Osteoblast (primary cell): Measurements from ENCODE around the gene IFITM5. TPM values are rescaled to one million over a fixed set of nuclear protein-coding genes. Genes with fewer than 3 reads are reported as not detected.
A peak's percentile ranks its signal among the peaks of the same experiment; 100 is the strongest.

Source experiments
- DNase-seq: peaks from one replicate; pipeline ENCODE4 v3.0.0; 2011; ENCODE audit warnings: low spot score, mixed read lengths; ENCODE audit not compliant: insufficient read length; ENCODE audit errors: missing footprints
- H2AFZ ChIP-seq: 2 replicates; pipeline ENCODE4 v1.6.0; 2011; ENCODE audit warnings: mild to moderate bottlenecking, low read length
- H3K27ac ChIP-seq: 2 replicates; pipeline ENCODE4 v1.5.1; 2011; ENCODE audit warnings: mild to moderate bottlenecking, low read depth, low read length, moderate library complexity
- H3K27me3 ChIP-seq: 2 replicates; pipeline ENCODE4 v1.6.0; 2012; ENCODE audit warnings: mild to moderate bottlenecking, control low read depth, inconsistent platforms, low read length, moderate library complexity; ENCODE audit not compliant: insufficient read depth
- H3K36me3 ChIP-seq: 2 replicates; pipeline ENCODE4 v1.5.1; 2011; ENCODE audit warnings: mild to moderate bottlenecking, low read length, control low read depth, moderate library complexity; ENCODE audit not compliant: insufficient read depth
- H3K4me1 ChIP-seq: 2 replicates; pipeline ENCODE4 v1.5.1; 2011; ENCODE audit warnings: mild to moderate bottlenecking, low read length, control low read depth, moderate library complexity; ENCODE audit not compliant: insufficient read depth
- H3K4me2 ChIP-seq: 2 replicates; pipeline ENCODE4 v1.6.0; 2011; ENCODE audit warnings: mild to moderate bottlenecking, low read length; ENCODE audit not compliant: insufficient read depth
- H3K4me3 ChIP-seq: fragments of 200-600 bp; sonication (generic); 3 replicates; pipeline ENCODE4 v1.5.1; 2012; ENCODE audit warnings: mild to moderate bottlenecking, low read length, inconsistent platforms; ENCODE audit not compliant: insufficient read depth
- H3K79me2 ChIP-seq: 2 replicates; pipeline ENCODE4 v1.6.0; 2012; ENCODE audit warnings: mild to moderate bottlenecking, low read length, control low read depth, inconsistent platforms; ENCODE audit not compliant: insufficient read depth
- H3K9me3 ChIP-seq: 2 replicates; pipeline ENCODE4 v1.5.1; 2011; ENCODE audit warnings: low read depth, low read length, control low read depth
- H4K20me1 ChIP-seq: 2 replicates; pipeline ENCODE4 v1.6.0; 2012; ENCODE audit warnings: mild to moderate bottlenecking, low read length, control low read depth; ENCODE audit not compliant: insufficient read depth
- small RNA-seq: library from RNA; depleted of rRNA; stranded (forward); fragments of <200 nt; gene quantifications from one replicate; pipeline ENCODE3, GENCODE V24; 2012
- total RNA-seq: library from RNA; depleted of rRNA; stranded (reverse); fragments of >200 nt; gene quantifications from 2 replicates; pipeline ENCODE4 v1.2.3, GENCODE V29; 2012
- TF ChIP-seq, protein P1 (sequence below): IDR thresholded peaks from 2 replicates; pipeline ENCODE4 v1.5.1; 2011; ENCODE audit warnings: mild to moderate bottlenecking, low read depth, low read length, moderate library complexity; ENCODE audit errors: extremely low read depth

The IFITM5 gene
- total RNA-seq, 1 donor = not detected

DNA sequence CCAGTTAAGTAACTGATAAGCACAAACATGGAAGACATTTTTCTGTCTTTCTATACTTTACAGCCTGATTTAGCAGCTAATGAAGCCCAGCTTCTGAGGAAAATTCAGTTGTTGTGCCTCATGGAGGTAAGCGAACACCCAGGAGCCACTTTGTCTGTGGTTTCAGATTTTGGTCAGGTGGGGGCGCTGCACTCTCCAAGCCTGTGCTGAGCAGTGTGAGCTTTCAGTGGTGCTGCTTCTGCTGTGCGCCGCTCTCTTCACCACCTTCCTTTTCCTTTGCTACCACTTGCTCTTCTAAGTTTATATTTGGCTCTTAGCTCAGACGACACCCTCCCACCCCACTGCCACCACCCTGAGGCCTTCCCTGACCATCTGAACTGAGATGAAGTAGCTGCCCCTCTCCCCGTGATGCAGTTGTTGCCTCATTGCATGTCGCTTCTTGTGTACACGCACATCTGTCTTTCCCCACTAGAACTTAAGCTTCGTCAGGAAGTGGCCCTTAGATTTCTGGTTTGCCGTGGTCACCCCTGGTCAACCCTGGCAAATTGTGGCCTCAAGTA lies 48.5 kb downstream of the IFITM5 start:
- Histone ChIP-seq H4K20me1 (peaks cover 4% of the 10 kb centered on the region), H3K27me3 (no peaks in the 10 kb centered on the region), H3K27ac (no peak overlapping the region), H3K79me2 (no peaks in the 10 kb centered on the region), H3K9me3 (no peaks in the 10 kb centered on the region), H3K4me2 (no peak overlapping the region), H3K4me3 (no peak overlapping the region), H3K36me3 (peaks cover 71% of the 10 kb centered on the region), H2AFZ (no peak overlapping the region), H3K4me1 (no peaks in the 10 kb centered on the region)
- DNase-seq = no peak
- TF ChIP-seq, protein P1, sequence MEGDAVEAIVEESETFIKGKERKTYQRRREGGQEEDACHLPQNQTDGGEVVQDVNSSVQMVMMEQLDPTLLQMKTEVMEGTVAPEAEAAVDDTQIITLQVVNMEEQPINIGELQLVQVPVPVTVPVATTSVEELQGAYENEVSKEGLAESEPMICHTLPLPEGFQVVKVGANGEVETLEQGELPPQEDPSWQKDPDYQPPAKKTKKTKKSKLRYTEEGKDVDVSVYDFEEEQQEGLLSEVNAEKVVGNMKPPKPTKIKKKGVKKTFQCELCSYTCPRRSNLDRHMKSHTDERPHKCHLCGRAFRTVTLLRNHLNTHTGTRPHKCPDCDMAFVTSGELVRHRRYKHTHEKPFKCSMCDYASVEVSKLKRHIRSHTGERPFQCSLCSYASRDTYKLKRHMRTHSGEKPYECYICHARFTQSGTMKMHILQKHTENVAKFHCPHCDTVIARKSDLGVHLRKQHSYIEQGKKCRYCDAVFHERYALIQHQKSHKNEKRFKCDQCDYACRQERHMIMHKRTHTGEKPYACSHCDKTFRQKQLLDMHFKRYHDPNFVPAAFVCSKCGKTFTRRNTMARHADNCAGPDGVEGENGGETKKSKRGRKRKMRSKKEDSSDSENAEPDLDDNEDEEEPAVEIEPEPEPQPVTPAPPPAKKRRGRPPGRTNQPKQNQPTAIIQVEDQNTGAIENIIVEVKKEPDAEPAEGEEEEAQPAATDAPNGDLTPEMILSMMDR = peak; percentile 61

DNA sequence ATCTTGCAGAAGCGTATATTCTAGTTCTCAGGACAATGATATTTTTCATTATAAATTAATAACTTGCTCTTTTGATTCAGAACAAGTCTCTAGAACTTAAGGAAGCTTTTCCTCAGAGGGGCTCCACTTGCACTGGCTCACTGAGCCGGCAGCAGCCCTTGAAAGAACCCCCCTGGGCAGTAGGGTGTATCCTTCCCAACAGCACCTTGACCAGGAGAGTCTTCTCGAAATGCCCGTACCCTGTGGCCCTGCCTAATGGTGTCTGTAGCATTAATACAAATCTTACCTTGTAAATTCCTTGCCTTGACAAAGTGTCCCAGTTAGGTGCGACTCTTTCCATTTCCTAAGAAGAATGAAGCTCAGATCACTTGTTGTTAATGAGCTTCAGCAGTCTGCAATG lies 49.1 kb downstream of the IFITM5 start:
- Histone ChIP-seq H3K27me3 (no peaks in the 10 kb centered on the region), H3K4me2 (no peak overlapping the region), H3K27ac (no peak overlapping the region), H3K9me3 (no peaks in the 10 kb centered on the region), H2AFZ (no peak overlapping the region), H3K4me3 (no peak overlapping the region), H3K79me2 (peaks cover 2% of the 10 kb centered on the region), H3K4me1 (no peaks in the 10 kb centered on the region), H3K36me3 (peaks cover 76% of the 10 kb centered on the region), H4K20me1 (peaks cover 5% of the 10 kb centered on the region)
- no peak for DNase-seq
- TF ChIP-seq, protein P1 = no peak

GRCh38 chr11:249062-249461 lies 50.3 kb downstream of the IFITM5 start:
- peaks cover 3% of the 10 kb centered on the region for H3K79me2 ChIP-seq
- H3K4me3 ChIP-seq = no peak overlapping the region
- no peak overlapping the region for H3K4me2 ChIP-seq
- H3K27ac ChIP-seq = no peak overlapping the region
- no peak overlapping the region for H2AFZ ChIP-seq
- H4K20me1 ChIP-seq = peaks cover 10% of the 10 kb centered on the region
- peaks cover 88% of the 10 kb centered on the region for H3K36me3 ChIP-seq
- TF ChIP-seq, protein P1 = no peak
- H3K9me3 ChIP-seq = no peaks in the 10 kb centered on the region
- H3K27me3 ChIP-seq = no peaks in the 10 kb centered on the region
- no peak for DNase-seq
- no peaks in the 10 kb centered on the region for H3K4me1 ChIP-seq

Small RNA genes within 50 kb of the gene (small RNA-seq; reads per million reads assigned to genes)
- not detected for gene AC136475.6

Other genes starting within 250 kb of the IFITM5 start
- not detected in 2 replicates for gene SCGB1C1, start 106.4 kb downstream of the IFITM5 start, total RNA-seq
- gene BET1L, start 92.1 kb downstream of the IFITM5 start, total RNA-seq = 24.6 and 25.6 TPM in 2 replicates
- 128 and 134 TPM in 2 replicates for gene RIC8A, start 91.8 kb downstream of the IFITM5 start, total RNA-seq
- 10.9 and 11.2 TPM in 2 replicates for gene SIRT3, start 63.2 kb downstream of the IFITM5 start, total RNA-seq
- gene PSMD13, start 62.5 kb downstream of the IFITM5 start, total RNA-seq = 110 and 117 TPM in 2 replicates
- gene NLRP6, start 21.1 kb downstream of the IFITM5 start, total RNA-seq = not detected in 2 replicates
- 7.7 and 8.7 TPM in 2 replicates for gene PGGHG, start 10.4 kb downstream of the IFITM5 start, total RNA-seq
- 54.5 and 105 TPM in 2 replicates for gene IFITM2, start 8.3 kb upstream of the IFITM5 start, total RNA-seq
- 48.6 and 64.4 TPM in 2 replicates for gene IFITM1, start 14.5 kb upstream of the IFITM5 start, total RNA-seq
- 98.4 and 116 TPM in 2 replicates for gene IFITM3, start 21.3 kb upstream of the IFITM5 start, total RNA-seq
- 0.88 and 2.2 TPM in 2 replicates for gene B4GALNT4, start 70.0 kb upstream of the IFITM5 start, total RNA-seq
- gene PKP3, start 94.7 kb upstream of the IFITM5 start, total RNA-seq = 0.88 and 2.5 TPM in 2 replicates
- 10.9 and 14.5 TPM in 2 replicates for gene SIGIRR, start 115.5 kb upstream of the IFITM5 start, total RNA-seq
- under 0.01 TPM in 1 of 2 replicates, not detected in the other for gene ANO9, start 142.5 kb upstream of the IFITM5 start, total RNA-seq
- gene PTDSS2, start 150.8 kb upstream of the IFITM5 start, total RNA-seq = 33.0 and 36.2 TPM in 2 replicates
- gene RNH1, start 207.7 kb upstream of the IFITM5 start, total RNA-seq = 441 and 506 TPM in 2 replicates
- gene HRAS, start 236.1 kb upstream of the IFITM5 start, total RNA-seq = 28.6 and 35.7 TPM in 2 replicates
- 0.88 and 1.1 TPM in 2 replicates for gene LRRC56, start 238.0 kb upstream of the IFITM5 start, total RNA-seq